Keratinocyte (primary cell): ENCODE measurements around the gene MARCOL. TPM values are rescaled to one million over a fixed set of nuclear protein-coding genes. Genes with fewer than 3 reads are reported as not detected.

Experiments used
- DNase-seq: peaks from one replicate; pipeline ENCODE4 v3.0.0-alpha.2; 2011; ENCODE audit warnings: low read depth, missing footprints, low spot score
- FAIRE-seq: peaks from 2 replicates; lab custom pipeline; 2011; peaks lifted over from hg19 to GRCh38; lab: Jason Lieb, UNC
- H2AFZ ChIP-seq: 2 replicates; pipeline ENCODE4 v1.6.0; 2012; ENCODE audit warnings: low read length, control low read depth, inconsistent platforms; ENCODE audit not compliant: control insufficient read depth
- H3K27ac ChIP-seq: 2 replicates; pipeline ENCODE4 v1.5.1; 2011; ENCODE audit warnings: low read length; ENCODE audit not compliant: control insufficient read depth, insufficient read depth
- H3K27me3 ChIP-seq: 3 replicates; pipeline ENCODE4 v1.6.0; 2011; ENCODE audit warnings: low read length; ENCODE audit not compliant: control insufficient read depth, insufficient read depth; ENCODE audit errors: extremely low read depth
- H3K36me3 ChIP-seq, 2 experiments: 2 replicates in 1 of 2; 3 replicates in 1 of 2; pipeline ENCODE4 v1.5.1; 2011; ENCODE audit warnings: low read length in 2 of 2, mild to moderate bottlenecking in 1 of 2; ENCODE audit not compliant: control insufficient read depth in 2 of 2, insufficient read depth in 2 of 2; ENCODE audit errors: extremely low read depth in 1 of 2
- H3K4me1 ChIP-seq: 3 replicates; pipeline ENCODE4 v1.5.1; 2011; ENCODE audit warnings: low read length; ENCODE audit not compliant: control insufficient read depth, insufficient read depth; ENCODE audit errors: extremely low read depth
- H3K4me2 ChIP-seq: 3 replicates; pipeline ENCODE4 v1.6.0; 2011; ENCODE audit warnings: low read depth, low read length; ENCODE audit not compliant: control insufficient read depth, insufficient read depth; ENCODE audit errors: extremely low read depth
- H3K4me3 ChIP-seq, 3 experiments: fragments of 200-600 bp in 1 of 3; sonication (generic) in 1 of 3; 2 replicates in 2 of 3; 3 replicates in 1 of 3; pipeline ENCODE4 v1.5.1; 2011 to 2016; ENCODE audit warnings: low read length in 3 of 3, mild to moderate bottlenecking in 3 of 3, control low read depth in 2 of 3, inconsistent platforms in 1 of 3, low read depth in 1 of 3, mixed read lengths in 1 of 3, mixed run types in 1 of 3, moderate library complexity in 1 of 3; ENCODE audit not compliant: control insufficient read depth in 2 of 3, insufficient read depth in 2 of 3; ENCODE audit errors: extremely low read depth in 1 of 3
- H3K79me2 ChIP-seq: 2 replicates; pipeline ENCODE4 v1.6.0; 2012; ENCODE audit warnings: low read length; ENCODE audit not compliant: control insufficient read depth, insufficient read depth
- H3K9ac ChIP-seq: 3 replicates; pipeline ENCODE4 v1.6.0; 2011; ENCODE audit warnings: low read length; ENCODE audit not compliant: control insufficient read depth, insufficient read depth; ENCODE audit errors: extremely low read depth
- H3K9me1 ChIP-seq: 3 replicates; pipeline ENCODE4 v1.6.0; 2011; ENCODE audit warnings: low read length; ENCODE audit not compliant: control insufficient read depth, insufficient read depth; ENCODE audit errors: extremely low read depth
- H3K9me3 ChIP-seq: 2 replicates; pipeline ENCODE4 v1.5.1; 2012; ENCODE audit warnings: low read depth, low read length; ENCODE audit not compliant: control insufficient read depth
- H4K20me1 ChIP-seq: 3 replicates; pipeline ENCODE4 v1.6.0; 2011; ENCODE audit warnings: low read length; ENCODE audit not compliant: control insufficient read depth, insufficient read depth; ENCODE audit errors: extremely low read depth
- EZH2 ChIP-seq: IDR thresholded peaks from one replicate; pipeline ENCODE4 v1.6.1; 2012; ENCODE audit warnings: inconsistent platforms, mild to moderate bottlenecking, low read length, moderate library complexity
- dilution Hi-C: fragments of 300-500 bp; cut with MboI; formaldehyde crosslinking; loops from one replicate; pipeline ENCODE4 v1.7.0; 2020; ENCODE audit warnings: low sequenced_read_pairs; ENCODE audit not compliant: extremely low pct_ligation_motif_present
- polyA plus RNA-seq, 5 experiments: library from polyadenylated mRNA; depleted of rRNA in 3 of 5; stranded (reverse) in 3 of 5; stranded (forward) in 1 of 5; unstranded in 1 of 5; fragments of >200 nt; gene quantifications; 1 replicate in 1 of 5; 2 replicates in 3 of 5; 3 replicates in 1 of 5; pipeline versions ENCODE4 v1.2.1 to v1.2.3, GENCODE V29; 2011 to 2012; ENCODE audit warnings: missing spikeins in 2 of 5, low read depth in 1 of 5, low replicate concordance in 1 of 5
- TF ChIP-seq, protein P1 (sequence below), 3 experiments: IDR thresholded peaks in 1 of 3; conservative IDR thresholded peaks in 1 of 3; optimal IDR thresholded peaks in 1 of 3; 2 replicates in 2 of 3; 3 replicates in 1 of 3; pipeline versions ENCODE3 to v1.5.1; 2011; ENCODE audit warnings: low read length in 3 of 3, mild to moderate bottlenecking in 3 of 3, moderate library complexity in 2 of 3, control low read depth in 1 of 3, inconsistent platforms in 1 of 3; ENCODE audit not compliant: insufficient read depth in 2 of 3; ENCODE audit errors: extremely low read depth in 1 of 3

The MARCOL gene
- polyA plus RNA-seq, 1 donor (not counting 4 experiments of a cell fraction or from before 2014, with no cell fraction given), result not detected

DNA sequence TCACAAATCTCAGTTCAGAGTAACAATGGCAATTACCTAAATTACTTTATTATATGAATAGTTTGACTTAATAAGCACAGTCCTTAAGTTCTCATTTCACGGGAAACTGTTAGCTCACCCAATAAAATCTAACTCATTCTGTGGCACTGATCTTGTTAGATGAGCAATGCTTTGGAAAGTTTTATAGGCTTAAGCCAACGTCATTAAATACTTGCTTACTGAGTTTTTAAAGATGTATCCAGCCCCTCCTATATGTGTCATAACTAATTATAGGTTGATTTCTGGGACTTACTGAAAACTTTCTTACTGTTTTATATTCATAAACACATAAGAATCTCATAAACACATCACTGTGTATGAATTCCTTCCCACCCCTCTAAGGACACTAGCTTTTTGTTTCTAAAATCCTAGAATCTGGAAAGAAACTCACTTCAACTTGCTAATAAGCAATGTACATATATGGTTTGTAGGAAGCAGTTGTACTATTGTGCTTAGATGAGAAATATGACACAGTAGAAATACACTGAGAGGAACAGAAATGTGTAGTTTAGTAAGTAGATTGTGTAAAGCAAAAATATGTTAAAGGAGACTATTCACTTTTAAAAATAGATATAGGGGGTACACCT, 14.1 kb upstream of the MARCOL start:
- Histone ChIP-seq H3K4me2 (peak overlapping the region; percentile 65), H3K27ac (peak overlapping the region; percentile 72), H3K79me2 (no peaks in the 10 kb centered on the region), H3K27me3 (no peaks in the 10 kb centered on the region), H3K9ac (no peak overlapping the region), H4K20me1 (no peaks in the 10 kb centered on the region), H2AFZ (peak overlapping the region; percentile 49), H3K4me1 (peaks cover 10% of the 10 kb centered on the region), H3K9me3 (no peaks in the 10 kb centered on the region), H3K36me3 (no peaks in the 10 kb centered on the region), H3K4me3 (no peak overlapping the region), H3K9me1 (no peaks in the 10 kb centered on the region)
- dilution Hi-C loops, result no loop called here
- TF ChIP-seq EZH2, result no peak
- TF ChIP-seq, protein P1, sequence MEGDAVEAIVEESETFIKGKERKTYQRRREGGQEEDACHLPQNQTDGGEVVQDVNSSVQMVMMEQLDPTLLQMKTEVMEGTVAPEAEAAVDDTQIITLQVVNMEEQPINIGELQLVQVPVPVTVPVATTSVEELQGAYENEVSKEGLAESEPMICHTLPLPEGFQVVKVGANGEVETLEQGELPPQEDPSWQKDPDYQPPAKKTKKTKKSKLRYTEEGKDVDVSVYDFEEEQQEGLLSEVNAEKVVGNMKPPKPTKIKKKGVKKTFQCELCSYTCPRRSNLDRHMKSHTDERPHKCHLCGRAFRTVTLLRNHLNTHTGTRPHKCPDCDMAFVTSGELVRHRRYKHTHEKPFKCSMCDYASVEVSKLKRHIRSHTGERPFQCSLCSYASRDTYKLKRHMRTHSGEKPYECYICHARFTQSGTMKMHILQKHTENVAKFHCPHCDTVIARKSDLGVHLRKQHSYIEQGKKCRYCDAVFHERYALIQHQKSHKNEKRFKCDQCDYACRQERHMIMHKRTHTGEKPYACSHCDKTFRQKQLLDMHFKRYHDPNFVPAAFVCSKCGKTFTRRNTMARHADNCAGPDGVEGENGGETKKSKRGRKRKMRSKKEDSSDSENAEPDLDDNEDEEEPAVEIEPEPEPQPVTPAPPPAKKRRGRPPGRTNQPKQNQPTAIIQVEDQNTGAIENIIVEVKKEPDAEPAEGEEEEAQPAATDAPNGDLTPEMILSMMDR (optimal IDR thresholded peaks at IDR 0.05 in 1 of 3, IDR thresholded peaks at IDR 0.05 in 1 of 3, conservative IDR thresholded peaks at IDR 0.05 in 1 of 3; ENCODE audit: extremely low read depth in 1 of 3, insufficient read depth in 2 of 3, low read length in 3 of 3), result no peak
- peak; percentile 62 for DNase-seq
- FAIRE-seq, result no peak

DNA sequence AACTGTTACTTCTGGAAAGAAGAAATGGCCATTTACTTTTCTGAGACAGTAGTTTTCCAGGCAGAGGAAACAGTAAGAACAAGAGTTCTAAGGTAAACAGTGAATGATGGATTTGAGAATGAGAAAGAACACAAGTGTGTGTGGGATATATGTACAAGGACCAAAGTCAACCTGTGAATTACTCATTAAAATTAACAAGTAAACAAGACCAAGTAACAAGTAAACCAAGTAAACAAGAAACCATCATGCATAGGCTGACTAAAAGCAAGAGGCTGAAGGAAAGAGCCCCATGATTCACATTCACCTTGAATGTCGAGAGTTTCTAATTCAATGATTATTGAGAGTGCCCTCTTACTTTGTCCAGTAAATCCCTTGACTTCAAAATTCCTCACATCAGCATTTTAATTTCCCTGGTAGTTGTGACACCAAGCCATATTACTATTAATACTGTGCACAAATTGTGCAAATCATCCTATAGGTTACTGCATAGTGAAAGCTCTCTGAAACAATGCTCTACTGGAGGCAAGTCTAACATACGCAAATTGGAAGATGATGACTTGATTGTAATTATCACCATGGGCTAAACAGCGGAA, 9.8 kb upstream of the MARCOL start:
- no peak for FAIRE-seq
- DNase-seq, result no peak
- peaks cover 10% of the 10 kb centered on the region for H3K4me1 ChIP-seq
- no peak overlapping the region for H3K4me3 ChIP-seq
- no peaks in the 10 kb centered on the region for H4K20me1 ChIP-seq
- no peaks in the 10 kb centered on the region for H3K9me1 ChIP-seq
- H3K9me3 ChIP-seq, result no peaks in the 10 kb centered on the region
- H3K4me2 ChIP-seq, result no peak overlapping the region
- TF ChIP-seq, protein P1 (optimal IDR thresholded peaks at IDR 0.05 in 1 of 3, IDR thresholded peaks at IDR 0.05 in 1 of 3, conservative IDR thresholded peaks at IDR 0.05 in 1 of 3; ENCODE audit: extremely low read depth in 1 of 3, insufficient read depth in 2 of 3, low read length in 3 of 3), result no peak
- TF ChIP-seq EZH2, result no peak
- no peaks in the 10 kb centered on the region for H3K36me3 ChIP-seq
- no peak overlapping the region for H2AFZ ChIP-seq
- no peaks in the 10 kb centered on the region for H3K27me3 ChIP-seq
- H3K79me2 ChIP-seq, result no peaks in the 10 kb centered on the region
- dilution Hi-C loops, result no loop called here
- H3K27ac ChIP-seq, result no peak overlapping the region
- no peak overlapping the region for H3K9ac ChIP-seq
